ENCODE data around the gene FGF2.

The FGF2 gene

DNA sequence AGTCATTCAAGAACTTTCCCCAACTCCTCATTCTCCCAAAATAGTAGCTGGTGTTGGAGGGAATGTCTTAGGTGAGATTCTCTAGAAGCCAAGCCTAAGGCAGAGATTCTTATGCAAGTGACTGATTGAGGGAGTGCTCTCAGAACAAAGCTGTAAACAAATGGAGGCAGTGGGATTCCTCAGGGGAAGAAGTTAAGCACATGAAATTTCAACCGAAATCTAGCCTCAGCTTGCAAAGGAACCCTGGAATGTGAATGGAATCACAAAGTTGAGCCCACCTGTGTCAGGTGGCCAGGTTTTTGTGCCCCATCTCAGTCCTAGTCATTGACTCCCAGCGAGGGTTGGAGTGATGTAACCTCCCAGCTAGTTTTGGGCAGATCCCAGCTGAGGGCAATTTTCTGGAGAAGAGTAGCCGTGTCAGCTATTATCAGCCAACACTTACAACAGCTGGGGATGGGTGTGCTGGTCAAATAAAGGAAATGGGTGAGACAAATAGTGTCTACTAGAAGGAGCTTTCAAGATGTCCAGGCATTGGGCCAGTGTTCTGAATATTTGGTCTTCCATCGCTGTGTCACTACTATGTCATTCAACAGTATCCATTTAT, 29.7 kb upstream of the FGF2 start:
- DNase-seq (ENCODE audit: extremely low read depth, insufficient read length) = no peak
- TF ChIP-seq, protein P1, sequence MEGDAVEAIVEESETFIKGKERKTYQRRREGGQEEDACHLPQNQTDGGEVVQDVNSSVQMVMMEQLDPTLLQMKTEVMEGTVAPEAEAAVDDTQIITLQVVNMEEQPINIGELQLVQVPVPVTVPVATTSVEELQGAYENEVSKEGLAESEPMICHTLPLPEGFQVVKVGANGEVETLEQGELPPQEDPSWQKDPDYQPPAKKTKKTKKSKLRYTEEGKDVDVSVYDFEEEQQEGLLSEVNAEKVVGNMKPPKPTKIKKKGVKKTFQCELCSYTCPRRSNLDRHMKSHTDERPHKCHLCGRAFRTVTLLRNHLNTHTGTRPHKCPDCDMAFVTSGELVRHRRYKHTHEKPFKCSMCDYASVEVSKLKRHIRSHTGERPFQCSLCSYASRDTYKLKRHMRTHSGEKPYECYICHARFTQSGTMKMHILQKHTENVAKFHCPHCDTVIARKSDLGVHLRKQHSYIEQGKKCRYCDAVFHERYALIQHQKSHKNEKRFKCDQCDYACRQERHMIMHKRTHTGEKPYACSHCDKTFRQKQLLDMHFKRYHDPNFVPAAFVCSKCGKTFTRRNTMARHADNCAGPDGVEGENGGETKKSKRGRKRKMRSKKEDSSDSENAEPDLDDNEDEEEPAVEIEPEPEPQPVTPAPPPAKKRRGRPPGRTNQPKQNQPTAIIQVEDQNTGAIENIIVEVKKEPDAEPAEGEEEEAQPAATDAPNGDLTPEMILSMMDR (IDR thresholded peaks at IDR 0.05; ENCODE audit: insufficient read depth, low read length, poor library complexity, severe bottlenecking) = no peak
- Histone ChIP-seq H3K27me3 (replicated peaks; ENCODE audit: control insufficient read depth, insufficient read depth, low read length) (no peaks in the 10 kb centered on the region), H3K36me3 (ENCODE audit: control insufficient read depth, insufficient read depth, low read length) (no peaks in the 10 kb centered on the region), H3K4me3 (replicated peaks; ENCODE audit: low read depth, low read length) (no peak overlapping the region)

DNA sequence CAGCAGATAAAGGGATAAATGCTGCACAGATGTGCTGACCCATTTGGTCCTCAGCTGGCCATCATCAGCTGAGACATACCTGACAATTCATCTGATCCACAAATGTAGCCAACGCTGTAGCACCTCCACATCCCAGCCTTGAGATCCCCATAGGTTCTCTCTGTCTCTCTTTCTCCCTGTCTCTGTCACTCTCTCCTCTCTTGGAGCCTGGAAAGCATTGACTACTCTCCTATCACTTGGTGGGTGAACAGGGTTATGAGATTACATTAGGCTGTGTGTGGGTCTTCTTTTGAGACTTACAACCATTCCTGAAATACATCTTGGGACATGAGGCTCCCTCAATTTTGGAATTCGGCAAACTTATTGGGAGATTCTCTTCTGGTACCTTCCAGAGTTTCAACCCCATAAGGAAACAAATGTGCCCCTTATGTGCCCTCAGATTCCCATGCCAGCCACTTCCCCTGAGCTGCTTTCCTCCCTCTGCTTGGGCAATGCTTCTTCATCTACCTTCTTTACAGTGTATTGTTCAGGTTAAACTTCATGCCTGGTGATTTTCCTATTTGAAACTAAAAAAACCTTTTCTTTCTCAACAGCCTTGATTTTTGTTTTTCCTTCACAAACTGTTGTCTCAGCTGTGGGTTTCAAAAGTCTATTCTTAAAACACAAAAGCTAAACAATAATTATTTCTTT, 29.1 kb upstream of the FGF2 start:
- Histone ChIP-seq H3K36me3 (ENCODE audit: control insufficient read depth, insufficient read depth, low read length) (no peaks in the 10 kb centered on the region), H3K4me3 (replicated peaks; ENCODE audit: low read depth, low read length) (no peak overlapping the region), H3K27me3 (replicated peaks; ENCODE audit: control insufficient read depth, insufficient read depth, low read length) (no peaks in the 10 kb centered on the region)
- TF ChIP-seq, protein P1 (IDR thresholded peaks at IDR 0.05; ENCODE audit: insufficient read depth, low read length, poor library complexity, severe bottlenecking) = no peak
- no peak for DNase-seq (ENCODE audit: extremely low read depth, insufficient read length)

DNA sequence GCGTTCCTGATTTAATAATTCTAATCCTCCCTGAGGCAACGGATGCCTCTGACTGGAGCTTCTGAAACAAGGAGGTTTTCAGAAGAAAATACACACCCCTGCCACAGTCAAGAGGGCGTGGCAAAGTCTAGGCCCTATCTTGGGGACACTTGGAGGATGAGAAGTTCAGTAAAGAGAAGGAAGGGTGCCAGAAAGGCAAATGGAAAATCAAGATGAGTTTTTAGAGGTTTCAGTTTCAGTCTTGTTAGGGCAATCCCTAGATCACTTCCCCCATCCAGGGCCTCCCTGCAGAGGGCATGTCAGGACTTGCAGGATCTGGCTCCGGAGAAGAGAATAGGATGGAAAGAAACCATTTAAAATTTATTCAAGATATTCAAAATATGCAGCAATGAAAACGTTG, 28.5 kb upstream of the FGF2 start:
- no peaks in the 10 kb centered on the region for H3K36me3 ChIP-seq (ENCODE audit: control insufficient read depth, insufficient read depth, low read length)
- TF ChIP-seq, protein P1 (IDR thresholded peaks at IDR 0.05; ENCODE audit: insufficient read depth, low read length, poor library complexity, severe bottlenecking) = no peak
- DNase-seq (ENCODE audit: extremely low read depth, insufficient read length) = no peak
- H3K4me3 ChIP-seq (replicated peaks; ENCODE audit: low read depth, low read length) = no peak overlapping the region
- no peaks in the 10 kb centered on the region for H3K27me3 ChIP-seq (replicated peaks; ENCODE audit: control insufficient read depth, insufficient read depth, low read length)

DNA sequence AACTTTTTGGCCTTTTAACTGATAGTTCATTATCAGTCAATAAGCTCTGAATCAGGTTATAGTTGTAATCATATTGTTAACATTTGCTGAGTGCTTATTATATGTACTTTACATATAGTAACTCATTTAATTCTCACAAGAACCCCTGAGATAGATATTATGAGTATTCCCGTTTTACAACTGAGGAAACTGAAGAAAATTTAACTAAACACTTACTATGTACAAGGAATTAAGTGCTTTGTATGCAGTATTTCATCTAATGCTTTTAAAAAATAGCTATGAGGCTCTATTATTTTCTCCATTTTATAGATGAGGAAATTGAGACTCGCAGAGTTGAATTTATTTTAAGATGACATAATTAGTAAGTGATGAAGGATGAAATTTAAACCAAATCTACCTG, 27.7 kb upstream of the FGF2 start:
- TF ChIP-seq, protein P1 (IDR thresholded peaks at IDR 0.05; ENCODE audit: insufficient read depth, low read length, poor library complexity, severe bottlenecking) = no peak
- no peaks in the 10 kb centered on the region for H3K36me3 ChIP-seq (ENCODE audit: control insufficient read depth, insufficient read depth, low read length)
- no peak for DNase-seq (ENCODE audit: extremely low read depth, insufficient read length)
- H3K27me3 ChIP-seq (replicated peaks; ENCODE audit: control insufficient read depth, insufficient read depth, low read length) = no peaks in the 10 kb centered on the region
- H3K4me3 ChIP-seq (replicated peaks; ENCODE audit: low read depth, low read length) = no peak overlapping the region

DNA sequence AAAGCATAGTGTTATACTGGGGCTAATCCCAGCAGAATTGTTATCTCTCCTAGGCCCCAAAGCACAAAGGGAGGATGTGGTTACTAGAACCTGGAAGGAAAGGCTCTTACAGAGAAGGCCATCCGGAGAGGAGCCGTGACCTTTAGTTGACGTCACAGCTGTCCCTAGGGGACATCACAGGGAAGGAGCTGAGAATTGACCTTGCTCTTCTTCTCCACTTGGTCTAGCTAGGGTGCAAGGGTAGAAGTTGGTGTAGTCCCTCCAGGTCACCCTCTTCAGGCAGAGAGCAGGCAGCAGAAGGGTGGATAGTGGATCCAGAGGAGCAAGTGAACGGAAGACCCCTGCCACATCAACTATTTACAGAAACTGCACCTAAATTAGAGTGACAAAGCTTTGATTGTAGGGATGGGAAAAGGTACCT, 22.8 kb upstream of the FGF2 start:
- H3K27me3 ChIP-seq (replicated peaks; ENCODE audit: control insufficient read depth, insufficient read depth, low read length) = no peaks in the 10 kb centered on the region
- H3K4me3 ChIP-seq (replicated peaks; ENCODE audit: low read depth, low read length) = no peak overlapping the region
- no peak for DNase-seq (ENCODE audit: extremely low read depth, insufficient read length)
- TF ChIP-seq, protein P1 (IDR thresholded peaks at IDR 0.05; ENCODE audit: insufficient read depth, low read length, poor library complexity, severe bottlenecking) = no peak
- H3K36me3 ChIP-seq (ENCODE audit: control insufficient read depth, insufficient read depth, low read length) = no peaks in the 10 kb centered on the region

Data from GM06990 (cell line).